ENCODE measurements around the gene BCL11A.
A peak's percentile ranks its signal among the peaks of the same experiment; 100 is the strongest.

The BCL11A gene

GRCh38 chr2:60442608-60443007 is 110.8 kb downstream of the BCL11A start:
- no peaks in the 10 kb centered on the region for H3K27me3 ChIP-seq (ENCODE audit: insufficient read depth, low read depth, severe bottlenecking)
- no peak for TF ChIP-seq CTCF (IDR thresholded peaks at IDR 0.05; ENCODE audit: low read depth, low read length)
- no peak for DNase-seq
- H3K27ac ChIP-seq, result no peak overlapping the region
- H3K4me3 ChIP-seq (ENCODE audit: low read depth, low read length), result no peak overlapping the region
- H3K36me3 ChIP-seq, result no peaks in the 10 kb centered on the region
- H3K9me3 ChIP-seq (ENCODE audit: severe bottlenecking), result no peaks in the 10 kb centered on the region

- TF ChIP-seq CTCF (IDR thresholded peaks at IDR 0.05; ENCODE audit: low read depth, low read length), result no peak
- no peak for DNase-seq
- H3K4me3 ChIP-seq (ENCODE audit: low read depth, low read length), result no peak overlapping the region
Observed at GRCh38 chr2:60441800-60442199, 111.7 kb downstream of the BCL11A start.

GRCh38 chr2:60440767-60441163 is 112.7 kb downstream of the BCL11A start:
- no peak for DNase-seq
- Histone ChIP-seq H3K27me3 (ENCODE audit: insufficient read depth, low read depth, severe bottlenecking) (no peaks in the 10 kb centered on the region), H3K27ac (no peak overlapping the region), H3K9me3 (ENCODE audit: severe bottlenecking) (no peaks in the 10 kb centered on the region), H3K4me3 (ENCODE audit: low read depth, low read length) (no peak overlapping the region), H3K36me3 (no peaks in the 10 kb centered on the region)
- TF ChIP-seq CTCF (IDR thresholded peaks at IDR 0.05; ENCODE audit: low read depth, low read length), result no peak

More at GRCh38 chr2:60441800-60442199, 111.7 kb downstream of the BCL11A start:
- Histone ChIP-seq H3K36me3 (no peaks in the 10 kb centered on the region), H3K27ac (no peak overlapping the region), H3K9me3 (ENCODE audit: severe bottlenecking) (no peaks in the 10 kb centered on the region), H3K27me3 (ENCODE audit: insufficient read depth, low read depth, severe bottlenecking) (no peaks in the 10 kb centered on the region)

GRCh38 chr2:60440079-60440766 is 113.2 kb downstream of the BCL11A start:
- TF ChIP-seq CTCF (IDR thresholded peaks at IDR 0.05; ENCODE audit: low read depth, low read length), result no peak
- H3K9me3 ChIP-seq (ENCODE audit: severe bottlenecking), result no peaks in the 10 kb centered on the region
- H3K27me3 ChIP-seq (ENCODE audit: insufficient read depth, low read depth, severe bottlenecking), result no peaks in the 10 kb centered on the region
- H3K36me3 ChIP-seq, result no peaks in the 10 kb centered on the region
- DNase-seq, result no peak
- no peak overlapping the region for H3K4me3 ChIP-seq (ENCODE audit: low read depth, low read length)
- H3K27ac ChIP-seq, result no peak overlapping the region

- Histone ChIP-seq H3K27me3 (ENCODE audit: insufficient read depth, low read depth, severe bottlenecking) (no peaks in the 10 kb centered on the region), H3K4me3 (ENCODE audit: low read depth, low read length) (no peak overlapping the region), H3K36me3 (no peaks in the 10 kb centered on the region), H3K9me3 (ENCODE audit: severe bottlenecking) (no peaks in the 10 kb centered on the region), H3K27ac (no peak overlapping the region)
- DNase-seq, result peak; percentile 64
- peak; percentile 88 for TF ChIP-seq CTCF (IDR thresholded peaks at IDR 0.05; ENCODE audit: low read depth, low read length)
Observed at GRCh38 chr2:60439219-60439974, 114.1 kb downstream of the BCL11A start.

Data from WERI-Rb-1 (cell line).